ENCODE results near the gene MARCKSL1.
A peak's percentile ranks its signal among the peaks of the same experiment; 100 is the strongest.
"Not testable (repeated sequence)": the region's sequence is repeated elsewhere in the genome, so short reads cannot be mapped to it uniquely, and the experiment has no call there.

MARCKSL1 gene

GRCh38 chr1:32303358-32303757 lies 32.7 kb downstream of the MARCKSL1 start:
- H3K27ac ChIP-seq = no peak overlapping the region
- TF ChIP-seq CTCF (conservative IDR thresholded peaks at IDR 0.05) = no peak
- TF ChIP-seq ZFX (IDR thresholded peaks at IDR 0.05) = no peak

- no peak overlapping the region for H3K27ac ChIP-seq
- TF ChIP-seq ZFX (IDR thresholded peaks at IDR 0.05) (no peak), CTCF (conservative IDR thresholded peaks at IDR 0.05) (no peak)
Observed at GRCh38 chr1:32299327-32299726, 36.7 kb downstream of the MARCKSL1 start.

- H3K27ac ChIP-seq = not testable (repeated sequence)
Observed at GRCh38 chr1:32298211-32298610, 37.8 kb downstream of the MARCKSL1 start.

GRCh38 chr1:32291708-32292538 lies 44.1 kb downstream of the MARCKSL1 start, which contains the start of gene HDAC1:
Gene HDAC1, plus strand, starts transcription at chr1:32292083. Its CDS starts 87 bp downstream, at chr1:32292170.
- TF ChIP-seq CTCF (conservative IDR thresholded peaks at IDR 0.05) = no peak
- TF ChIP-seq ZFX (IDR thresholded peaks at IDR 0.05) = peak; percentile 48; the same call in 1 of the 2 replicates
- peak within 1 kb of the TSS; percentile 95 for H3K27ac ChIP-seq

GRCh38 chr1:32291145-32291707 lies 44.8 kb downstream of the MARCKSL1 start:
- H3K27ac ChIP-seq = peak overlapping the region; percentile 95
- no peak for TF ChIP-seq CTCF (conservative IDR thresholded peaks at IDR 0.05)
- no peak for TF ChIP-seq ZFX (IDR thresholded peaks at IDR 0.05)

GRCh38 chr1:32289256-32289655 lies 46.8 kb downstream of the MARCKSL1 start:
- TF ChIP-seq CTCF (conservative IDR thresholded peaks at IDR 0.05) = no peak
- TF ChIP-seq ZFX (IDR thresholded peaks at IDR 0.05) = no peak
- H3K27ac ChIP-seq = peak overlapping the region; percentile 95

GRCh38 chr1:32286763-32287162 lies 49.3 kb downstream of the MARCKSL1 start:
- TF ChIP-seq CTCF (conservative IDR thresholded peaks at IDR 0.05) = no peak
- no peak overlapping the region for H3K27ac ChIP-seq

Data from C4-2B (cell line).